A673 (cell line): ENCODE measurements around the gene SF3B3. TPM values are rescaled to one million over a fixed set of nuclear protein-coding genes. Genes with fewer than 3 reads are reported as not detected.
"Not testable (repeated sequence)": the region's sequence is repeated elsewhere in the genome, so short reads cannot be mapped to it uniquely, and the experiment has no call there.

Experiments
- BruUV-seq: library from RNA; stranded (reverse); fragments of 400-500 nt; replicated peaks from 2 replicates; lab custom pipeline; 2021; lab: Mats Ljungman, UMichigan
- CTCF ChIA-PET: fragments of 300-600 bp; sonication (Branson Sonifier 250); formaldehyde crosslinking; loops from one replicate; lab custom pipeline; 2022; ENCODE audit warnings: antibody characterized with exemption; lab: Charles Lee
- POLR2A ChIA-PET: fragments of 300-600 bp; sonication (Branson Sonifier 250); formaldehyde crosslinking; loops from one replicate; lab custom pipeline; 2022; ENCODE audit warnings: antibody characterized with exemption; ENCODE audit not compliant: low non-redundant PET; lab: Charles Lee
- DNase-seq: peaks from one replicate; pipeline ENCODE4 v3.0.0-alpha.2; 2015; ENCODE audit warnings: low spot score
- H3K27ac ChIP-seq: fragments of 200-600 bp; sonication (generic); 2 replicates; pipeline ENCODE4 v1.5.1; 2016; ENCODE audit warnings: mixed run types, low read depth, mild to moderate bottlenecking, mixed read lengths, antibody characterized with exemption, low read length; ENCODE audit not compliant: poor library complexity, severe bottlenecking
- H3K27me3 ChIP-seq: fragments of 200-600 bp; sonication (generic); replicated peaks from 2 replicates; pipeline ENCODE4 v1.6.1; 2017; ENCODE audit warnings: mixed run types, low read depth, mild to moderate bottlenecking, mixed read lengths, antibody characterized with exemption, low read length; ENCODE audit not compliant: insufficient read depth, poor library complexity
- H3K36me3 ChIP-seq: fragments of 200-600 bp; sonication (generic); 2 replicates; pipeline ENCODE4 v1.6.1; 2016; ENCODE audit warnings: mixed run types, mild to moderate bottlenecking, mixed read lengths, antibody characterized with exemption, low read length; ENCODE audit not compliant: insufficient read depth, poor library complexity, severe bottlenecking
- H3K4me1 ChIP-seq: fragments of 200-600 bp; sonication (generic); 2 replicates; pipeline ENCODE4 v1.6.1; 2017; ENCODE audit warnings: mixed run types, mild to moderate bottlenecking, mixed read lengths, antibody characterized with exemption, low read length; ENCODE audit not compliant: insufficient read depth, poor library complexity, severe bottlenecking
- H3K4me3 ChIP-seq: fragments of 200-600 bp; sonication (generic); 2 replicates; pipeline ENCODE4 v1.5.1; 2016; ENCODE audit warnings: low read depth, mixed run types, mild to moderate bottlenecking, mixed read lengths, low read length; ENCODE audit not compliant: poor library complexity, severe bottlenecking
- H3K9me3 ChIP-seq: fragments of 200-600 bp; sonication (generic); 2 replicates; pipeline ENCODE4 v1.6.1; 2016; ENCODE audit warnings: mixed run types, low read depth, mild to moderate bottlenecking, mixed read lengths, antibody characterized with exemption, low read length; ENCODE audit not compliant: poor library complexity, severe bottlenecking
- CTCF ChIP-seq: fragments of 300-800, 200-600 bp; sonication (generic); conservative IDR thresholded peaks from 2 replicates; pipeline ENCODE4 v1.5.1; 2017; ENCODE audit warnings: low read depth, mild to moderate bottlenecking, antibody characterized with exemption, low read length, moderate library complexity, mixed read lengths
- EZH2 ChIP-seq: fragments of 200-600 bp; sonication (generic); IDR thresholded peaks from 2 replicates; pipeline ENCODE4 v1.6.1; 2017; ENCODE audit warnings: borderline replicate concordance, low read depth, mild to moderate bottlenecking, mixed read lengths, antibody characterized with exemption, low read length; ENCODE audit not compliant: poor library complexity, severe bottlenecking
- intact Hi-C: fragments of 100-400 bp; cut with micrococcal nuclease; formaldehyde crosslinking; loops from one replicate; pipeline ENCODE4 v1.10.0; 2022; ENCODE audit not compliant: unreplicated experiment
- total RNA-seq: library from RNA; stranded (reverse); gene quantifications from 2 replicates; pipeline ENCODE4 v1.2.3, GENCODE V29; 2021

Gene SF3B3
- total RNA-seq, 1 experiment from 2014 or later = 571 TPM

GRCh38 chr16:70520612-70521297, 2.9 kb upstream of the SF3B3 start:
- CTCF ChIA-PET = interaction anchor here (0.6 to 0.7 kb wide), 2 partner anchors 151 to 251 kb away, joined by 3 to 4 read pairs; no protein-coding TSS in a partner anchor

GRCh38 chr16:70522216-70523075, 1.2 kb upstream of the SF3B3 start:
- intact Hi-C loops = loop anchor here (2.0 to 10.0 kb wide), 3 partner anchors 132 to 235 kb away; partner anchors contain the start of gene AARS1
- ChIA-PET POLR2A (interaction anchor here (0.6 to 0.7 kb wide), 3 partner anchors 145 to 362 kb away, joined by 3 to 8 read pairs (median 3); no protein-coding TSS in a partner anchor), CTCF (no interaction called here)
- DNase-seq = no peak
- Histone ChIP-seq H3K4me1 (peaks cover 21% of the 10 kb centered on the region), H3K36me3 (peaks cover 23% of the 10 kb centered on the region), H3K9me3 (no peaks in the 10 kb centered on the region), H3K27ac (peak overlapping the region; percentile 93), H3K4me3 (peak overlapping the region; percentile 67), H3K27me3 (no peaks in the 10 kb centered on the region)
- no TSS peak for BruUV-seq
- TF ChIP-seq CTCF (no peak), EZH2 (no peak)

More at GRCh38 chr16:70520612-70521297, 2.9 kb upstream of the SF3B3 start:
- POLR2A ChIA-PET = no interaction called here
- Histone ChIP-seq H3K4me3 (no peak overlapping the region), H3K36me3 (peaks cover 14% of the 10 kb centered on the region), H3K9me3 (no peaks in the 10 kb centered on the region), H3K4me1 (peaks cover 4% of the 10 kb centered on the region), H3K27me3 (no peaks in the 10 kb centered on the region), H3K27ac (no peak overlapping the region)
- DNase-seq = peak; percentile 33
- TF ChIP-seq EZH2 = no peak
- no peak for TF ChIP-seq CTCF
- intact Hi-C loops = loop anchor here (5.0 to 10.0 kb wide), 2 partner anchors 134 to 233 kb away; partner anchors contain the start of gene AARS1
- BruUV-seq = no TSS peak

DNA sequence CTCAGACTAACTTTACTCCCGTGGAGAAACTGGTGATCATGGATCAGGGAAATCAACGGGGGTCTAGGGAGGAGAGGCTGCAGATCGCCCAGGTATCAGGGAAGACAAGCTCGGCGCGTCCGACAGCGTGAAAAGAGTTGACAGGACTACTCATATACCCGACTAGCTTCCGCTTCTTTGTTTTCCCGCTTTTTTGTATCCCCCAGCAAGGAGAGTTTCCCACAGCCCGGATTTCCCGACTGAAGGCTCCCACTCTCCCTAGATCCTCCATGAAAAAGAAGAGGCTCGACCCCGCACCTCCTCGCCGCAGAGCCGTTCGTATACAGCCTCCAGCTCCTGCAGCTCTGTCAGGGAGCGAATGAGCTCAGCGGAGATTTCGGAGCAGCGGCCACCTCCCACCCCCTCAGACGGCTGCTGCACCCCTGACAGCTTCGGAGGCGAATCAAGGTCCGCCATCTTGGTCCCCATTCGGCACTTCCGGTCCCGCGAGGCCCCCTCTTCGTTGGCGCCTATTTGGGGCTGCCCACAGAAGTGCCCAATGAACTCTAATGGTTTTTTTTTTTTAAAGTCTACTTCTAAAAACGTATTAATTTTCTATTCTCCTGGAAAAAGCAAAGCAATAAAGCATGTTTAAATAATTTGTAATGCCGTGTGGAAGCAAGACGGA, 407 bp upstream of the SF3B3 start, which contains the start of gene COG4:
COG4 (minus strand) TSS at position 479 of the 667 bp plus-strand sequence; CDS start at position 468, 11 bp downstream.
- no peaks in the 10 kb centered on the region for H3K27me3 ChIP-seq
- H3K4me1 ChIP-seq = peaks cover 27% of the 10 kb centered on the region
- peak within 1 kb of the TSS; percentile 93 for H3K27ac ChIP-seq
- intact Hi-C loops = loop anchor here (2.0 to 10.0 kb wide), 3 partner anchors 132 to 236 kb away; partner anchors contain the start of gene AARS1
- BruUV-seq = TSS peak; percentile 89
- H3K36me3 ChIP-seq = peaks cover 29% of the 10 kb centered on the region
- DNase-seq = peak; percentile 92
- no peak for TF ChIP-seq CTCF
- no peak for TF ChIP-seq EZH2
- POLR2A ChIA-PET = interaction anchor here (0.7 kb wide), 3 partner anchors 89 to 363 kb away, joined by 3 to 8 read pairs (median 3); no protein-coding TSS in a partner anchor
- H3K9me3 ChIP-seq = no peaks in the 10 kb centered on the region
- peak within 1 kb of the TSS; percentile 67 for H3K4me3 ChIP-seq
- CTCF ChIA-PET = interaction anchor here (0.6 kb wide), 1 partner anchor 192 kb away, joined by 3 read pairs; no protein-coding TSS in a partner anchor

- DNase-seq = peak; percentile 53
- peak overlapping the region; percentile 93 for H3K27ac ChIP-seq
- H3K36me3 ChIP-seq = peaks cover 40% of the 10 kb centered on the region
- intact Hi-C loops = loop anchor here (5.0 to 10.0 kb wide), 2 partner anchors 130 to 237 kb away; partner anchors contain the start of gene AARS1
- H3K27me3 ChIP-seq, H3K9me3 ChIP-seq, CTCF ChIA-PET: not testable (repeated sequence)
- H3K4me1 ChIP-seq = peaks cover 34% of the 10 kb centered on the region
- TSS peak; percentile 80 for BruUV-seq
- POLR2A ChIA-PET = interaction anchor here (0.7 kb wide), 1 partner anchor 167 kb away, joined by 11 read pairs; no protein-coding TSS in a partner anchor
- H3K4me3 ChIP-seq = peak overlapping the region; percentile 67
Observed at GRCh38 chr16:70524399-70524825, 796 bp downstream of the SF3B3 start.
